Adrenal gland (tissue), 12 donors: ENCODE data around the gene TTC34. TPM values are rescaled to one million over a fixed set of nuclear protein-coding genes. Genes with fewer than 3 reads are reported as not detected.

Source experiments
- DNase-seq, 7 donors: peaks; one replicate each; pipeline ENCODE4 v3.0.0-alpha.2; 2019 to 2020
- H3K27ac ChIP-seq, 5 donors: fragments of 200-600 bp; sonication (generic) in 4 of 5; 1 replicate in 3 of 5; 2 replicates in 2 of 5; pipeline versions ENCODE4 v1.5.1 to v1.8.0; 2016 to 2020; ENCODE audit warnings: mild to moderate bottlenecking in 1 of 5
- H3K27me3 ChIP-seq: fragments of 200-600 bp; 2 replicates; pipeline ENCODE4 v1.8.0; 2021
- H3K36me3 ChIP-seq, 2 donors: fragments of 200-600 bp; replicated peaks in 1 of 2; 1 replicate in 1 of 2; 2 replicates in 1 of 2; pipeline versions ENCODE4 v1.5.1 to v1.8.0; 2018 to 2022
- H3K4me1 ChIP-seq, 2 donors: fragments of 200-600 bp; replicated peaks in 1 of 2; 1 replicate in 1 of 2; 2 replicates in 1 of 2; pipeline versions ENCODE4 v1.5.1 to v1.8.0; 2018 to 2021
- H3K4me3 ChIP-seq, 4 donors: fragments of 200-600 bp; sonication (generic) in 3 of 4; one replicate each; pipeline ENCODE4 v1.5.1; 2016 to 2018
- H3K9me3 ChIP-seq, 3 donors: fragments of 200-600 bp; sonication (generic) in 1 of 3; replicated peaks in 1 of 3; 1 replicate in 2 of 3; 2 replicates in 1 of 3; pipeline versions ENCODE4 v1.5.1 to v1.8.0; 2016 to 2021
- POLR2A ChIP-seq, 2 donors: fragments of 450-650 bp; IDR thresholded peaks; one replicate each; pipeline ENCODE4 v1.6.1; 2017; ENCODE audit warnings: antibody characterized with exemption in 2 of 2, mild to moderate bottlenecking in 2 of 2, moderate library complexity in 1 of 2
- WGBS, 4 donors: extraction: QIAGEN DNeasy Blood & Tissue Kit in 2 of 4; methylation state at CpG; one replicate each; pipeline versions ENCODE4 v1.1.5 to v1.1.7; 2013 to 2017; 5-methylcytosine and 5-hydroxymethylcytosine counted together
- intact Hi-C, 2 donors: fragments of 100-400 bp; cut with DNase I; formaldehyde crosslinking; loops; one replicate each; pipeline versions ENCODE4 v1.14.1 to v1.15.0; 2022 to 2023
- polyA plus RNA-seq, 3 donors: library from polyadenylated mRNA; stranded (reverse); fragments of 200-250 nt in 2 of 3; fragments of 350-450 nt in 1 of 3; fragmentation: Illumina TruSeq in 1 of 3; extraction: RNeasy Lipid Tissue Mini Kit (QIAGEN cat#74804) in 1 of 3; gene quantifications; one replicate each; pipeline ENCODE4 v1.2.3, GENCODE V29; 2013 to 2014
- total RNA-seq, 9 donors: library from RNA; depleted of rRNA in 4 of 9; stranded (reverse); fragments of >200 nt in 4 of 9; fragments of 120-200 nt in 1 of 9; fragmentation: NEBNext Ultra II Directional in 1 of 9; extraction: Animal tissue kit (Norgen Biotek cat#: 25700) in 1 of 9; gene quantifications; one replicate each; pipeline versions ENCODE4 v1.1.0 to v1.2.4, GENCODE V29; 2013 to 2023
- TF ChIP-seq, protein P1 (sequence below), 6 experiments: fragments of 450-650 bp in 4 of 6; fragments of 200-600 bp in 2 of 6; sonication (generic) in 1 of 6; IDR thresholded peaks; 1 replicate in 5 of 6; 2 replicates in 1 of 6; pipeline versions ENCODE4 v1.5.1 to v1.8.0; 2016 to 2021; ENCODE audit warnings: antibody characterized with exemption in 6 of 6, mild to moderate bottlenecking in 2 of 6, moderate library complexity in 1 of 6
- donor health status: healthy with polysubstance abuse.
- donor health status: Bipolar disorder and iron deficiency.
- donor health status: DM: yes; HTN: yes; CAD: no.
- donor health status: DM: no; HTN: no; CAD: no.
- donor health status: DM: no; HTN: no; CAD: no.
- donor health status: DM: yes; HTN: yes; CAD: no.

Gene TTC34
- total and polyA plus RNA-seq, 12 donors, result 0.12 to 1.9 (median 0.47) TPM

DNA sequence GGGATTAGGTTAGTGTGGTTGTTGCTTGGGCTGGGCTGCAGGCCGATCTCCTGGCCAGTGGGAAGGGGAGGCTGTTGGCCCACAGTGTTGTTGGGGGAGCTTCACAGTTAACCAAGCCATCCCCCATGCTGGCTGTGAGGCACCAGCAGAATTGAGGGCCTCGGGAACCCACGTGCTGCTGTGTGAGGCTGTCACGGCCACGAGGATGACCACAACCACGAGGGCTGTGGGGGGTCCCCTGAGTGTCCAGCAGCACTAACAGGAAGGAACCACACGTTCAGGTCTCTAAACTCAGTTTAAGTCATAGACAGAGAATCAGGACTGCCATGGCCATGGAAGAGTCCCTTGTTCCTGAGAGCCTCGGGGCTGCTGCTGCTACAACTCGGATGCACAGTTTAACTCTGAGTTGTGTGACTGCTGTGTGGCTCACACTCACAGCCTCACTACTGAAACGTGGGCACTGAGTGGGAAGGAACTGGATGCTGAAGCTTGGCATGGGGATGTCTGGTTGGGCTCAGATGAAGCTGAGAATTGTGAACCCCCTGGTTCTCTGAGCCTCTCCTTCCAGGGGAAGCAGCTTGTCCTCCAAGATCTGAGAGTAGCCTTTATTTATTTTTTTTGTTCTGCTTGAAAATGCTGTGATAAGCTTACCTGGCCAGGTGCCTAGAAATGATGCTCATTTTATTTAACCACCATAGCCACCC is 163.9 kb downstream of the TTC34 start:
- H3K4me3 ChIP-seq, result no peak overlapping the region
- TF ChIP-seq POLR2A (IDR thresholded peaks at IDR 0.05), result no peak
- TF ChIP-seq, protein P1, sequence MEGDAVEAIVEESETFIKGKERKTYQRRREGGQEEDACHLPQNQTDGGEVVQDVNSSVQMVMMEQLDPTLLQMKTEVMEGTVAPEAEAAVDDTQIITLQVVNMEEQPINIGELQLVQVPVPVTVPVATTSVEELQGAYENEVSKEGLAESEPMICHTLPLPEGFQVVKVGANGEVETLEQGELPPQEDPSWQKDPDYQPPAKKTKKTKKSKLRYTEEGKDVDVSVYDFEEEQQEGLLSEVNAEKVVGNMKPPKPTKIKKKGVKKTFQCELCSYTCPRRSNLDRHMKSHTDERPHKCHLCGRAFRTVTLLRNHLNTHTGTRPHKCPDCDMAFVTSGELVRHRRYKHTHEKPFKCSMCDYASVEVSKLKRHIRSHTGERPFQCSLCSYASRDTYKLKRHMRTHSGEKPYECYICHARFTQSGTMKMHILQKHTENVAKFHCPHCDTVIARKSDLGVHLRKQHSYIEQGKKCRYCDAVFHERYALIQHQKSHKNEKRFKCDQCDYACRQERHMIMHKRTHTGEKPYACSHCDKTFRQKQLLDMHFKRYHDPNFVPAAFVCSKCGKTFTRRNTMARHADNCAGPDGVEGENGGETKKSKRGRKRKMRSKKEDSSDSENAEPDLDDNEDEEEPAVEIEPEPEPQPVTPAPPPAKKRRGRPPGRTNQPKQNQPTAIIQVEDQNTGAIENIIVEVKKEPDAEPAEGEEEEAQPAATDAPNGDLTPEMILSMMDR (IDR thresholded peaks at IDR 0.05), result no peak
- peaks cover 3% of the 10 kb centered on the region for H3K27me3 ChIP-seq
- intact Hi-C loops, result loop anchor here in 1 of 2 donors (5.0 kb wide), 1 partner anchor 45 kb away; no protein-coding TSS in a partner anchor
- H3K36me3 ChIP-seq, result no peaks in the 10 kb centered on the region
- H3K9me3 ChIP-seq, result peaks cover 0 to 8% (median 3%) of the 10 kb centered on the region in 3 donors
- peak in 1 of 7 donors; percentile 51 for DNase-seq
- WGBS, 4 donors, result 75 to 78% (median 77%) methylated on average over 7 to 10 of the region's 10 CpGs
- H3K27ac ChIP-seq, result no peak overlapping the region
- H3K4me1 ChIP-seq, result peaks cover 18 to 19% of the 10 kb centered on the region in 2 donors

DNA sequence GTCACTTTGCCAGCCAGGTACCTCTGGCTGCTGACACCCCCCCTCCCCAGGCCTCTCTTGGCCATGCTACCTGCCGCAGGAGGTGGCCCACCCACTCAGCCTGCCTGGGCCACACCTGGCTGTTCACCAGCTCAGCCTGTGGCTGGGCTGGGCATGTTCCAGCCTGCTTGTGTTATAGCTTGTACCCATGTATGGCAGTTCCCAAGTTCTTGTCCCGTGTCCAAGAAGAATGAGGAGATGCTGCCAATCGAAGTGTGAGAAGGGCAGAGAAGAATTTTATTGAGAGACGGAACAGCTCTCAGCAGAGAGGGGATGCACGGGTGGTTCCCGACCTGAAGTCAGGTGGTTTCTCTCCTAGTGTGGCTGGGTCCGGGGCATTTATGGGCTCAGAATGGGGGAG is 164.8 kb downstream of the TTC34 start:
- H3K9me3 ChIP-seq, result peaks cover 0 to 8% (median 3%) of the 10 kb centered on the region in 3 donors
- H3K4me3 ChIP-seq, result no peak overlapping the region
- H3K4me1 ChIP-seq, result peaks cover 10 to 12% of the 10 kb centered on the region in 2 donors
- no peaks in the 10 kb centered on the region for H3K36me3 ChIP-seq
- TF ChIP-seq, protein P1 (IDR thresholded peaks at IDR 0.05), result no peak
- no peak for TF ChIP-seq POLR2A (IDR thresholded peaks at IDR 0.05)
- H3K27ac ChIP-seq, result no peak overlapping the region
- peak in 1 of 7 donors; percentile 52 for DNase-seq
- WGBS, 4 donors, result 87 to 95% (median 91%) methylated on average over 7 of the region's 7 CpGs
- H3K27me3 ChIP-seq, result peaks cover 3% of the 10 kb centered on the region
- intact Hi-C loops, result loop anchor here in 1 of 2 donors (5.0 kb wide), 1 partner anchor 44 kb away; no protein-coding TSS in a partner anchor

DNA sequence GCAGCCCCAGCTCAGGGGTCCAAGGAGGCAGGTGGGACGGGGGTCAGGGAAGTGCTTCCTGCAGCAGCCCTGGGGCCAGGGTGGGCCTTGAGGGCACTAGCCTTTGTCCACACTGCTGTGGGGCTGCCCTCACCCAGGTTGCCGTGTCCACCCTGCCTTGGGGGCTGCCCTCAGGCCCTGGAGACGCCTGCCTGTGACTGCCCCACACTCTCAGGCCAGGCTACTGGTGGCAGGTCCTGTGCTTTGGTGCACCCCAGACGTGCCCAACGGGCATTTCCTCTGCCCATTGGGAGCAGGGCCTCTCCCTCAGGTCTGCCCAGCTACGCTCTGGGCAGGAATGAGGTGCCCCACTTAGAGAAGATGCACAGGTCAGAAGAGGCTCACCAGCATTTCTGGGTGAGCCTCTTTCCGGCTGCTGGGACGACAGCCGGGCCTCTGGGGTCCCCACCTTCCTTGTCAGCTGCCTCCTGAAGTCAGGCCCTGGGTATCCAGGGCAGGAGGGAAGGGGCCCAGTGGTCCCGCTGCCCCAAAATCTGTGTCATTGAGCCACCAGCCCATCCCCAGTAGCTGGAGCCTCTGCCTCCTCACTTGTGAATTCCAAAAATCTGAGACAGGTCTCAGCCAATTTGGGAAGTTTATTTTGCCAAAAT is 166.0 kb downstream of the TTC34 start:
- Histone ChIP-seq H3K36me3 (no peaks in the 10 kb centered on the region), H3K27ac (no peak overlapping the region), H3K4me3 (no peak overlapping the region), H3K4me1 (peaks cover 7 to 8% of the 10 kb centered on the region in 2 donors), H3K27me3 (peaks cover 3% of the 10 kb centered on the region), H3K9me3 (peaks cover 0 to 8% (median 3%) of the 10 kb centered on the region in 3 donors)
- no peak for TF ChIP-seq POLR2A (IDR thresholded peaks at IDR 0.05)
- TF ChIP-seq, protein P1 (IDR thresholded peaks at IDR 0.05), result no peak
- DNase-seq, result no peak
- intact Hi-C loops, result loop anchor here in 1 of 2 donors (5.0 kb wide), 1 partner anchor 43 kb away; no protein-coding TSS in a partner anchor
- WGBS, 4 donors, result 71 to 84% (median 82%) methylated on average over 1 to 10 of the region's 10 CpGs

DNA sequence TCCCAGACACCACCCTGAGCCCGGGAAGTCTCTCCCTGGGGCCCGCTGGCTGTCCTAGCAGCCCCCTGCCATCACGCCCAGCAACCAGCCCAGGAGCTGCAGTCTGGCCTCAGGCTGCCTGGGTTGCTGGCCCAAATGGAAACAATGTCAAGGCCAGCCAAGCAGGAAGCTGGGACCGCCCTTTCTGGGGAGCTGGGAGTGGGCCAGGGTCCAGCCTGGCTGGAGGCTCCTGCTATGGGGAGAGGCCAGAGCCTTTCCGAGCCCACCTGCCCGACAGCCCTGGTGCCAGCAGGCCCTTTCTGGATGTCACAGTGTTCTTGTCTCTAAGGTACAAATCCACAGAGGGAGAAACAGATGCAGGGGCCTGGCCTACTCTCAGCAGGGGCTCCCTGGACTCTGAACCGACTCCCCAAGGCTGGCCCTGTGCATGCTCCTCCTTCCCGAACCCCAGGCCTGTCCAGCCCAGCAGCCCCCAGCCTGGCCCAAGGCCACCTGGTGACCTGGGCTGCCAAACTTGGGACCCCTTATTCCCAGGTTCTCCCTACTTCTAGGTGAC is 167.5 kb downstream of the TTC34 start:
- intact Hi-C loops, result no loop called here

More for the DNA sequence above, 167.5 kb downstream of the TTC34 start:
- H3K27ac ChIP-seq, result no peak overlapping the region
- peaks cover 7 to 8% of the 10 kb centered on the region in 2 donors for H3K4me1 ChIP-seq
- H3K9me3 ChIP-seq, result peaks cover 0 to 8% (median 3%) of the 10 kb centered on the region in 3 donors
- WGBS, 4 donors, result 28 to 56% (median 38%) methylated on average over 4 to 8 of the region's 8 CpGs; no CpG with 5 or more reads in 1 of the 4 donors
- H3K27me3 ChIP-seq, result peaks cover 14% of the 10 kb centered on the region
- TF ChIP-seq, protein P1 (IDR thresholded peaks at IDR 0.05), result no peak
- no peak for TF ChIP-seq POLR2A (IDR thresholded peaks at IDR 0.05)
- DNase-seq, result peak in 2 of 7 donors; percentile 30 to 38
- no peak overlapping the region for H3K4me3 ChIP-seq
- H3K36me3 ChIP-seq, result no peaks in the 10 kb centered on the region
